HEK293 (cell line): ENCODE measurements around the gene PRKAR2B.
A peak's percentile ranks its signal among the peaks of the same experiment; 100 is the strongest.

Experiments
- CTCF ChIA-PET: fragments of 350-600 bp; formaldehyde crosslinking; extraction: SDS; loops from one replicate; lab custom pipeline; 2021; ENCODE audit warnings: antibody characterized with exemption; lab: Yijun Ruan, JAX
- POLR2A ChIA-PET: fragments of 300-600 bp; formaldehyde crosslinking; extraction: SDS; loops from one replicate; lab custom pipeline; 2020; ENCODE audit warnings: antibody characterized with exemption, inconsistent platforms; lab: Yijun Ruan, JAX
- H3K27ac ChIP-seq: fragments of 200-500 bp; sonication (Bioruptor generic); 2 replicates; pipeline ENCODE4 v1.5.1; 2014; ENCODE audit warnings: low read depth, low read length, control low read depth, inconsistent platforms; ENCODE audit errors: extremely low read depth
- H3K36me3 ChIP-seq, 2 experiments: fragments of 200-500 bp in 1 of 2; sonication (Bioruptor generic) in 1 of 2; 1 replicate in 1 of 2; 2 replicates in 1 of 2; pipeline ENCODE4 v1.5.1; 2014 to 2017; ENCODE audit warnings: inconsistent platforms in 2 of 2, low read length in 2 of 2; ENCODE audit not compliant: control insufficient read depth in 2 of 2, insufficient read depth in 1 of 2
- H3K4me1 ChIP-seq: fragments of 200-500 bp; sonication (Bioruptor generic); 2 replicates; pipeline ENCODE4 v1.5.1; 2014; ENCODE audit warnings: mild to moderate bottlenecking, low read length, inconsistent platforms; ENCODE audit not compliant: control insufficient read depth, insufficient read depth
- H3K4me3 ChIP-seq: 2 replicates; pipeline ENCODE4 v1.5.1; 2011; ENCODE audit warnings: low read depth, mild to moderate bottlenecking, control low read depth, low read length, moderate library complexity
- H3K9me3 ChIP-seq: fragments of 200-500 bp; sonication (Bioruptor generic); 2 replicates; pipeline ENCODE4 v1.5.1; 2014; ENCODE audit warnings: low read depth, low read length, inconsistent platforms; ENCODE audit not compliant: control insufficient read depth, insufficient read depth
- KLF10 ChIP-seq: fragments of 450-650 bp; IDR thresholded peaks from 2 replicates; pipeline ENCODE4 v1.5.1; 2018; ENCODE audit warnings: missing biosample characterization, mild to moderate bottlenecking, missing genetic modification characterization
- MEIS1 ChIP-seq: sonication (generic); formaldehyde crosslinking; IDR thresholded peaks from 2 replicates; pipeline ENCODE4 v1.8.1; 2022; ENCODE audit warnings: missing genetic modification reagents, mild to moderate bottlenecking, borderline replicate concordance
- PATZ1 ChIP-seq: fragments of 450-650 bp; formaldehyde crosslinking; IDR thresholded peaks from 2 replicates; pipeline ENCODE4 v1.5.1; 2016; ENCODE audit warnings: missing biosample characterization, missing genetic modification characterization
- PRDM10 ChIP-seq: fragments of 450-650 bp; formaldehyde crosslinking; IDR thresholded peaks from 2 replicates; pipeline ENCODE4 v1.5.1; 2016; ENCODE audit warnings: missing biosample characterization, missing genetic modification characterization
- PRDM6 ChIP-seq: fragments of 450-650 bp; formaldehyde crosslinking; IDR thresholded peaks from 2 replicates; pipeline ENCODE4 v1.5.1; 2017; ENCODE audit warnings: missing biosample characterization, missing genetic modification characterization
- ZBTB10 ChIP-seq: fragments of 450-650 bp; formaldehyde crosslinking; IDR thresholded peaks from 2 replicates; pipeline ENCODE4 v1.5.1; 2016; ENCODE audit warnings: missing biosample characterization, missing genetic modification characterization
- ZEB2 ChIP-seq: fragments of 450-650 bp; formaldehyde crosslinking; IDR thresholded peaks from 2 replicates; pipeline ENCODE4 v1.5.1; 2016; ENCODE audit warnings: missing biosample characterization, missing genetic modification characterization
- ZFP3 ChIP-seq: fragments of 450-650 bp; formaldehyde crosslinking; IDR thresholded peaks from 2 replicates; pipeline ENCODE4 v1.5.1; 2016; ENCODE audit warnings: low read depth, missing biosample characterization, missing genetic modification characterization
- ZFP69B ChIP-seq: fragments of 450-650 bp; formaldehyde crosslinking; IDR thresholded peaks from 2 replicates; pipeline ENCODE4 v1.5.1; 2016; ENCODE audit warnings: missing biosample characterization, missing genetic modification characterization
- ZNF121 ChIP-seq: fragments of 450-650 bp; formaldehyde crosslinking; IDR thresholded peaks from 2 replicates; pipeline ENCODE4 v1.5.1; 2016; ENCODE audit warnings: missing biosample characterization, missing genetic modification characterization
- ZNF2 ChIP-seq: fragments of 450-650 bp; formaldehyde crosslinking; IDR thresholded peaks from 2 replicates; pipeline ENCODE4 v1.5.1; 2016; ENCODE audit warnings: missing biosample characterization, missing genetic modification characterization
- ZNF214 ChIP-seq: fragments of 450-650 bp; formaldehyde crosslinking; IDR thresholded peaks from 2 replicates; pipeline ENCODE4 v1.5.1; 2017; ENCODE audit warnings: missing biosample characterization, mild to moderate bottlenecking, missing genetic modification characterization, borderline replicate concordance
- ZNF24 ChIP-seq: fragments of 450-650 bp; formaldehyde crosslinking; IDR thresholded peaks from 2 replicates; pipeline ENCODE4 v1.5.1; 2016; ENCODE audit warnings: missing biosample characterization, missing genetic modification characterization
- ZNF354C ChIP-seq: fragments of 450-650 bp; formaldehyde crosslinking; IDR thresholded peaks from 2 replicates; pipeline ENCODE4 v1.5.1; 2016; ENCODE audit warnings: missing biosample characterization, missing genetic modification characterization, low read depth, borderline replicate concordance
- ZNF366 ChIP-seq: fragments of 450-650 bp; formaldehyde crosslinking; conservative IDR thresholded peaks from 2 replicates; pipeline ENCODE4 v1.5.1; 2016; ENCODE audit warnings: missing biosample characterization, missing genetic modification characterization
- ZSCAN5A ChIP-seq: fragments of 450-650 bp; formaldehyde crosslinking; IDR thresholded peaks from 2 replicates; pipeline ENCODE4 v1.5.1; 2016; ENCODE audit warnings: missing biosample characterization, missing genetic modification characterization

PRKAR2B gene

GRCh38 chr7:107180378-107180777, 135.9 kb downstream of the PRKAR2B start (continued):
- TF ChIP-seq ZBTB10 (tag by site-specific recombination): no peak
- TF ChIP-seq ZNF354C (tag by site-specific recombination): no peak
- peak; percentile 30; the same call in 1 of the 2 replicates for TF ChIP-seq KLF10 (tag by site-specific recombination)
- TF ChIP-seq ZNF366 (tag by site-specific recombination): peak; percentile 66
- 0 out of 2 replicates have a peak, but pooled peaks have one; percentile 48 for TF ChIP-seq ZNF24
- TF ChIP-seq PRDM10 (tag by site-specific recombination): peak; percentile 53; the same call in 1 of the 2 replicates
- TF ChIP-seq PRDM6 (tag by site-specific recombination): peak; percentile 86
- TF ChIP-seq PATZ1 (tag by site-specific recombination): peak; percentile 61; the same call in 1 of the 2 replicates
- no peak for TF ChIP-seq ZSCAN5A (tag by site-specific recombination)
- 0 out of 2 replicates have a peak, but pooled peaks have one; percentile 16 for TF ChIP-seq ZEB2
- TF ChIP-seq, all 188 proteins: peak for 18

- H3K9me3 ChIP-seq: no peaks in the 10 kb centered on the region
- H3K27ac ChIP-seq: no peak overlapping the region
- POLR2A ChIA-PET: interaction anchor here (0.7 to 3.4 kb wide), 2 partner anchors 12 to 1069 kb away, joined by 3 to 14 read pairs; partner anchors contain the start of gene HBP1
- H3K4me1 ChIP-seq: peaks cover 14% of the 10 kb centered on the region
- TF ChIP-seq ZFP69B (tag by site-specific recombination): no peak
- no peak for TF ChIP-seq MEIS1 (CRISPR knock-in tag)
- TF ChIP-seq ZNF214 (tag by site-specific recombination): no peak
- TF ChIP-seq ZFP3 (tag by site-specific recombination): no peak
- no peak for TF ChIP-seq ZNF2 (tag by site-specific recombination)
- TF ChIP-seq ZNF121 (tag by site-specific recombination): peak; percentile 91
- CTCF ChIA-PET: interaction anchor here (0.6 to 1.7 kb wide), 3 partner anchors 34 to 1162 kb away, joined by 3 read pairs; no protein-coding TSS in a partner anchor
- H3K4me3 ChIP-seq: no peak overlapping the region
- H3K36me3 ChIP-seq: peaks cover 7 to 15% of the 10 kb centered on the region in 2 experiments; a peak in 1 of 3 replicates
Observed at GRCh38 chr7:107181172-107181571, 136.7 kb downstream of the PRKAR2B start.
